PC-3 (cell line): Measurements from ENCODE around the gene DLG2. TPM values are rescaled to one million over a fixed set of nuclear protein-coding genes. Genes with fewer than 3 reads are reported as not detected.

Experiments used
- ATAC-seq: fragments of 200-7000 bp; cut with Tn5 transposase; 2 replicates; pipeline ENCODE4 v1.9.1; 2020; ENCODE audit warnings: mild to moderate bottlenecking, moderate library complexity
- BruUV-seq: library from RNA; stranded (reverse); fragments of 400-500 nt; replicated peaks from 2 replicates; lab custom pipeline; 2021; lab: Mats Ljungman, UMichigan
- CTCF ChIA-PET: fragments of 300-600 bp; sonication (Branson Sonifier 250); formaldehyde crosslinking; loops from one replicate; lab custom pipeline; 2022; ENCODE audit warnings: antibody characterized with exemption; lab: Charles Lee
- POLR2A ChIA-PET: fragments of 300-600 bp; sonication (Branson Sonifier 250); formaldehyde crosslinking; loops from one replicate; lab custom pipeline; 2022; ENCODE audit warnings: antibody characterized with exemption; ENCODE audit not compliant: unreplicated experiment; lab: Charles Lee
- DNase-seq: peaks from one replicate; pipeline ENCODE4 v3.0.0-alpha.2; 2015
- H2AFZ ChIP-seq: fragments of 300-600 bp; sonication (generic); 2 replicates; pipeline ENCODE4 v1.6.0; 2016; ENCODE audit warnings: antibody characterized with exemption, low read length
- H3F3A ChIP-seq: fragments of 300-600 bp; sonication (generic); one replicate; pipeline ENCODE4 v1.6.0; 2017; ENCODE audit warnings: antibody characterized with exemption, low read length, control low read depth, mild to moderate bottlenecking; ENCODE audit not compliant: unreplicated experiment
- H3K27ac ChIP-seq: fragments of 300-600 bp; sonication (generic); 2 replicates; pipeline ENCODE4 v1.5.1; 2016; ENCODE audit warnings: mild to moderate bottlenecking, low read length
- H3K27me3 ChIP-seq: fragments of 300-600 bp; sonication (generic); 2 replicates; pipeline ENCODE4 v1.6.1; 2016; ENCODE audit warnings: low read length, mixed read lengths
- H3K36me3 ChIP-seq: fragments of 300-600 bp; sonication (generic); 2 replicates; pipeline ENCODE4 v1.6.1; 2016; ENCODE audit warnings: low read depth, mixed run types, low read length, mixed read lengths
- H3K4me1 ChIP-seq: fragments of 300-600 bp; sonication (generic); 2 replicates; pipeline ENCODE4 v1.5.1; 2016; ENCODE audit warnings: low read length; ENCODE audit not compliant: insufficient read depth
- H3K4me2 ChIP-seq: fragments of 300-600 bp; sonication (generic); 2 replicates; pipeline ENCODE4 v1.6.0; 2016; ENCODE audit warnings: low read length
- H3K4me3 ChIP-seq: fragments of 300-600 bp; sonication (generic); 2 replicates; pipeline ENCODE4 v1.5.1; 2016; ENCODE audit warnings: mild to moderate bottlenecking, low read length, mixed read lengths
- H3K79me2 ChIP-seq: fragments of 300-600 bp; sonication (generic); 2 replicates; pipeline ENCODE4 v1.6.1; 2017; ENCODE audit warnings: low read length, mixed read lengths
- H3K9ac ChIP-seq: fragments of 300-600 bp; sonication (generic); 2 replicates; pipeline ENCODE4 v1.6.0; 2016; ENCODE audit warnings: mild to moderate bottlenecking, low read length
- H3K9me2 ChIP-seq: fragments of 300-600 bp; sonication (generic); replicated peaks from 2 replicates; pipeline ENCODE4 v1.6.1; 2016; ENCODE audit warnings: mixed run types, low read length, mixed read lengths
- H3K9me3 ChIP-seq: fragments of 300-600 bp; sonication (generic); 2 replicates; pipeline ENCODE4 v1.6.1; 2016; ENCODE audit warnings: low read length, mixed read lengths
- H4K20me1 ChIP-seq: fragments of 300-600 bp; sonication (generic); 2 replicates; pipeline ENCODE4 v1.6.1; 2016; ENCODE audit warnings: low read length, mixed read lengths
- EZH2 ChIP-seq: fragments of 300-600 bp; sonication (generic); IDR thresholded peaks from one replicate; pipeline ENCODE4 v1.6.1; 2017; ENCODE audit warnings: antibody characterized with exemption, mild to moderate bottlenecking, low read length; ENCODE audit not compliant: unreplicated experiment
- EZH2phosphoT487 ChIP-seq: fragments of 300-600 bp; sonication (generic); IDR thresholded peaks from 2 replicates; pipeline ENCODE4 v1.6.1; 2018; ENCODE audit warnings: mild to moderate bottlenecking, antibody characterized with exemption, low read length, borderline replicate concordance
- intact Hi-C: fragments of 100-400 bp; cut with micrococcal nuclease; formaldehyde crosslinking; loops from 2 replicates; pipeline ENCODE4 v1.9.0; 2023
- total RNA-seq: library from RNA; depleted of rRNA; stranded (reverse); fragments of >200 nt; gene quantifications from 2 replicates; pipeline ENCODE4 v1.2.3, GENCODE V29; 2014
- TF ChIP-seq, protein P1 (sequence below): fragments of 300-600 bp; sonication (generic); conservative IDR thresholded peaks from 2 replicates; pipeline ENCODE4 v1.5.1; 2017; ENCODE audit warnings: antibody characterized with exemption, low read depth, mild to moderate bottlenecking, low read length

DLG2 gene
- total RNA-seq, 1 experiment from 2014 or later: 0.58 TPM

DNA sequence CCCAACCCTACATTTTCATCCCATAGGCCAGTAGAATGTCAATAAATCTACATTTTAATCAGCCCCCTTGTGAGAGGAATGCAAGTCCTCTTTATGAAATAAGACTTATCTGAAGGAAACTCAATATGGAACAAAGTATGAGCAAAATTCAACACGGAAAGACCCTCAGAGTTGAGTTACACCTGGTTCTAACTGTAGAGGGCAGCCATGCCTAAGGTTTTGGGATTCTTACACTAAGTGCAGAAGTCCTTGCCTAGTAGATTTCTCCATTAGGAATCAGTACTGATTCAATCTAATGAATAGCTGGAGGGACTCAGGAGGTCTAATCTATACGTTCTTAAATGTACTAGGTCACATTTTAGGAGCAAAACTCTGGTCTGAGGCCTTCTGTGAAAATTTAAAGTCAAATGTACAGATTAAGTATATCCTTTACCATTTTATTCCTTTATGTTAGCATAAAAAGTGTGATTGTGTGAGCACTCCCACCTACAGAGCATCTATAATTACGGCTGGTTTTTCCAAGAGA is 904.5 kb downstream of the DLG2 start:
- Histone ChIP-seq H3K9ac (no peak overlapping the region), H3K4me1 (no peaks in the 10 kb centered on the region), H4K20me1 (no peaks in the 10 kb centered on the region), H3F3A (no peaks in the 10 kb centered on the region), H3K36me3 (no peaks in the 10 kb centered on the region), H3K9me2 (no peaks in the 10 kb centered on the region), H3K4me2 (no peak overlapping the region), H3K4me3 (no peak overlapping the region), H3K79me2 (no peaks in the 10 kb centered on the region), H3K9me3 (no peaks in the 10 kb centered on the region), H3K27ac (no peak overlapping the region), H2AFZ (no peak overlapping the region), H3K27me3 (peaks cover 72% of the 10 kb centered on the region)
- POLR2A ChIA-PET: no interaction called here
- TF ChIP-seq, protein P1, sequence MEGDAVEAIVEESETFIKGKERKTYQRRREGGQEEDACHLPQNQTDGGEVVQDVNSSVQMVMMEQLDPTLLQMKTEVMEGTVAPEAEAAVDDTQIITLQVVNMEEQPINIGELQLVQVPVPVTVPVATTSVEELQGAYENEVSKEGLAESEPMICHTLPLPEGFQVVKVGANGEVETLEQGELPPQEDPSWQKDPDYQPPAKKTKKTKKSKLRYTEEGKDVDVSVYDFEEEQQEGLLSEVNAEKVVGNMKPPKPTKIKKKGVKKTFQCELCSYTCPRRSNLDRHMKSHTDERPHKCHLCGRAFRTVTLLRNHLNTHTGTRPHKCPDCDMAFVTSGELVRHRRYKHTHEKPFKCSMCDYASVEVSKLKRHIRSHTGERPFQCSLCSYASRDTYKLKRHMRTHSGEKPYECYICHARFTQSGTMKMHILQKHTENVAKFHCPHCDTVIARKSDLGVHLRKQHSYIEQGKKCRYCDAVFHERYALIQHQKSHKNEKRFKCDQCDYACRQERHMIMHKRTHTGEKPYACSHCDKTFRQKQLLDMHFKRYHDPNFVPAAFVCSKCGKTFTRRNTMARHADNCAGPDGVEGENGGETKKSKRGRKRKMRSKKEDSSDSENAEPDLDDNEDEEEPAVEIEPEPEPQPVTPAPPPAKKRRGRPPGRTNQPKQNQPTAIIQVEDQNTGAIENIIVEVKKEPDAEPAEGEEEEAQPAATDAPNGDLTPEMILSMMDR: peak; percentile 42; the same call in 1 of the 2 replicates
- TF ChIP-seq EZH2: no peak
- ATAC-seq (no peak), DNase-seq (peak; percentile 8)
- CTCF ChIA-PET: no interaction called here
- BruUV-seq: no TSS peak
- intact Hi-C loops: no loop called here

DNA sequence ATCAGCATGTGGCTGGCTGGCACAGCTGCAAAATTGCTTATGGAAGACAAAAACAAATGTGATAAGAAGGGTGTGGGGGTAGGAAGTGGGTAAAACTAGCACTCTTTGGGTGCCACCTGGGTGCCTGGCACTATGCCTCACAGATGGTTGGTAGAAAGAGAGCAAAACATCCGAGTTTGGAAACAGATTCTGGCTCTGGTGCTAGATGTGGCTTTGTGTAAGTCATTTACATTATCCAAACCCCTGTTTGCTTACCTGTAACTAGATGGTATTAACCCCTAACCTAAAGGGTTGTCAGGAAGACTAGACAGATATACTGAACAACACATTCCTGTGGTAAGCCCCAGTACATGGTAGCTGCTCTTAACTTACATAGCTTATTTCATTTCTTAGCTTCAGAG is 905.6 kb downstream of the DLG2 start:
- no peak overlapping the region for H3K27ac ChIP-seq
- no peaks in the 10 kb centered on the region for H4K20me1 ChIP-seq
- no peak overlapping the region for H2AFZ ChIP-seq
- H3K9ac ChIP-seq: no peak overlapping the region
- H3K4me1 ChIP-seq: no peaks in the 10 kb centered on the region
- H3K27me3 ChIP-seq: peaks cover 72% of the 10 kb centered on the region
- no peaks in the 10 kb centered on the region for H3K79me2 ChIP-seq
- no peak for TF ChIP-seq EZH2
- TF ChIP-seq, protein P1: no peak
- TF ChIP-seq EZH2phosphoT487: no peak
- CTCF ChIA-PET: no interaction called here
- intact Hi-C loops: no loop called here
- H3K4me3 ChIP-seq: no peak overlapping the region
- H3F3A ChIP-seq: no peaks in the 10 kb centered on the region
- H3K36me3 ChIP-seq: no peaks in the 10 kb centered on the region
- BruUV-seq: no TSS peak
- H3K4me2 ChIP-seq: no peak overlapping the region
- ATAC-seq (no peak), DNase-seq (no peak)
- no peaks in the 10 kb centered on the region for H3K9me2 ChIP-seq
- no peaks in the 10 kb centered on the region for H3K9me3 ChIP-seq
- POLR2A ChIA-PET: no interaction called here

DNA sequence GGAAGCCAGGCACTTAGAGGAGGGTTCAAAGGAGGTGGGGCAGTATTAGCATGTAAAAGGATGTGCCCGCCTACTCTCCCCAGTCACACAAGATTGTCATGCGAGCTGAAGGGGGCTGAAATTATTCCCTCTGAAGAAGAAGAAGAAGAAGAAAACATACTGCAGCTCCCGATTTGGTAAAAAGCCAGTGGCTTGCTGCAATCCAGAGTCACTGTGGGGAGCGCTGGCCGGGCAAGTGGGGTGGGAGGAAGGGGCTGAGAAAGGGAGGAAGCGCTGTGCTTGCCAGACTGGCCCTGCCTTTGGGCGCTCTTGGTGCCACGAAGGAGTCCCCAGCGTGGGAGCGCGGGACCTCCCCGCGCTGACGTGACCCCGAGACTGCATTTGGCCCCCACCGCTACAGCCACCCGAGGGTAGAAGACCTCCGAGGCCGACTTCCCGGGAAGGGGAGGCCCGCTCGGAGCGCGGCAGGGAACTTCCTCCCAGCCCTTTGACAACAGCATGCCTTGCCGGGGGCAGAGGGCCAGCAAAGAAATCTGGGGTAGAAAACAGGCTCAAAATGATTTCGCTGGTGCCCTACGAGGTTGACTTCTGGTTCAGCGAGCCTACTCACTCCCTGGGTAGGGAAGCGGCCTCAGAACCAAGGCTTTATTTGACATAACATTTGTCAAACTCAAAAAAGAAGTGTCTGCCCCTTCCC is 906.3 kb downstream of the DLG2 start:
- no peaks in the 10 kb centered on the region for H3K9me3 ChIP-seq
- no peak overlapping the region for H2AFZ ChIP-seq
- CTCF ChIA-PET: no interaction called here
- no peaks in the 10 kb centered on the region for H3K79me2 ChIP-seq
- no peaks in the 10 kb centered on the region for H3K4me1 ChIP-seq
- ATAC-seq: no peak
- H3F3A ChIP-seq: no peaks in the 10 kb centered on the region
- H3K4me3 ChIP-seq: no peak overlapping the region
- no peaks in the 10 kb centered on the region for H3K9me2 ChIP-seq
- peak overlapping the region; percentile 27; the same call in 1 of the 2 replicates for H3K4me2 ChIP-seq
- POLR2A ChIA-PET: no interaction called here
- H3K27ac ChIP-seq: no peak overlapping the region
- peaks cover 72% of the 10 kb centered on the region for H3K27me3 ChIP-seq
- no peaks in the 10 kb centered on the region for H3K36me3 ChIP-seq
- BruUV-seq: no TSS peak
- DNase-seq: no peak
- intact Hi-C loops: no loop called here
- H3K9ac ChIP-seq: no peak overlapping the region
- TF ChIP-seq EZH2 (no peak), EZH2phosphoT487 (no peak)
- TF ChIP-seq, protein P1: no peak
- no peaks in the 10 kb centered on the region for H4K20me1 ChIP-seq
